H9 (cell line): ENCODE data around the gene MYH11. TPM values are rescaled to one million over a fixed set of nuclear protein-coding genes. Genes with fewer than 3 reads are reported as not detected.
A peak's percentile ranks its signal among the peaks of the same experiment; 100 is the strongest.

Experiments
- DNase-seq: peaks from one replicate; pipeline ENCODE4 v3.0.0-alpha.2; 2017
- H2AFZ ChIP-seq: one replicate; pipeline ENCODE4 v1.6.1; 2013; ENCODE audit warnings: mild to moderate bottlenecking, low read length, control low read depth, moderate library complexity
- H2AK5ac ChIP-seq: 2 replicates; pipeline ENCODE4 v1.6.1; 2013; ENCODE audit warnings: low read length, control low read depth, mixed read lengths; ENCODE audit not compliant: insufficient read length
- H2BK120ac ChIP-seq: one replicate; pipeline ENCODE4 v1.6.1; 2013; ENCODE audit warnings: low read depth, mild to moderate bottlenecking, low read length, control low read depth, inconsistent platforms; ENCODE audit not compliant: poor library complexity, severe bottlenecking
- H2BK12ac ChIP-seq: 2 replicates; pipeline ENCODE4 v1.6.1; 2013; ENCODE audit warnings: low read length, control low read depth, mixed read lengths, low read depth; ENCODE audit not compliant: insufficient read length
- H2BK15ac ChIP-seq: 2 replicates; pipeline ENCODE4 v1.6.1; 2013; ENCODE audit warnings: low read depth, low read length, control low read depth
- H2BK20ac ChIP-seq: one replicate; pipeline ENCODE4 v1.6.1; 2013; ENCODE audit warnings: low read depth, mild to moderate bottlenecking, low read length, control low read depth, inconsistent platforms; ENCODE audit not compliant: poor library complexity, severe bottlenecking
- H2BK5ac ChIP-seq: 2 replicates; pipeline ENCODE4 v1.6.1; 2013; ENCODE audit warnings: low read length, control low read depth, mixed read lengths; ENCODE audit not compliant: insufficient read length
- H3K14ac ChIP-seq: 2 replicates; pipeline ENCODE4 v1.6.1; 2013; ENCODE audit warnings: low read length, control low read depth; ENCODE audit not compliant: insufficient read depth
- H3K18ac ChIP-seq: 2 replicates; pipeline ENCODE4 v1.6.1; 2013; ENCODE audit warnings: low read depth, mild to moderate bottlenecking, mixed read lengths, low read length, control low read depth; ENCODE audit not compliant: insufficient read length
- H3K23ac ChIP-seq: 2 replicates; pipeline ENCODE4 v1.6.1; 2013; ENCODE audit warnings: low read length, control low read depth, mixed read lengths, low read depth; ENCODE audit not compliant: insufficient read length
- H3K23me2 ChIP-seq: 2 replicates; pipeline ENCODE4 v1.6.1; 2013; ENCODE audit warnings: low read depth, mild to moderate bottlenecking, mixed read lengths, low read length, control low read depth; ENCODE audit not compliant: insufficient read length, poor library complexity, severe bottlenecking
- H3K27ac ChIP-seq: 2 replicates; pipeline ENCODE4 v1.5.1; 2013; ENCODE audit warnings: low read length, control low read depth, mixed read lengths, low read depth; ENCODE audit not compliant: insufficient read length
- H3K27me3 ChIP-seq: 2 replicates; pipeline ENCODE4 v1.6.1; 2013; ENCODE audit warnings: low read length, control low read depth, inconsistent platforms; ENCODE audit not compliant: insufficient read depth
- H3K4ac ChIP-seq: 2 replicates; pipeline ENCODE4 v1.6.1; 2013; ENCODE audit warnings: low read depth, mild to moderate bottlenecking, control low read depth, inconsistent platforms, low read length, moderate library complexity
- H3K4me1 ChIP-seq: 2 replicates; pipeline ENCODE4 v1.6.1; 2013; ENCODE audit warnings: low read length, control low read depth, inconsistent platforms; ENCODE audit not compliant: insufficient read depth
- H3K4me2 ChIP-seq: 2 replicates; pipeline ENCODE4 v1.6.1; 2013; ENCODE audit warnings: low read length, control low read depth, mixed read lengths; ENCODE audit not compliant: insufficient read length, insufficient read depth
- H3K56ac ChIP-seq: 2 replicates; pipeline ENCODE4 v1.6.1; 2013; ENCODE audit warnings: low read depth, mild to moderate bottlenecking, mixed read lengths, low read length, control low read depth; ENCODE audit not compliant: insufficient read length
- H3K79me1 ChIP-seq: 2 replicates; pipeline ENCODE4 v1.6.1; 2013; ENCODE audit warnings: low read depth, mild to moderate bottlenecking, moderate library complexity, low read length, control low read depth, inconsistent platforms; ENCODE audit not compliant: insufficient read depth, poor library complexity, severe bottlenecking
- H3K79me2 ChIP-seq: 2 replicates; pipeline ENCODE4 v1.6.1; 2013; ENCODE audit warnings: low read length, control low read depth, inconsistent platforms; ENCODE audit not compliant: insufficient read depth
- H3K9ac ChIP-seq: 2 replicates; pipeline ENCODE4 v1.6.1; 2013; ENCODE audit warnings: low read length, control low read depth, mixed read lengths; ENCODE audit not compliant: insufficient read length; ENCODE audit errors: extremely low read depth
- H3K9me3 ChIP-seq: one replicate; pipeline ENCODE4 v1.6.1; 2013; ENCODE audit warnings: low read depth, low read length, inconsistent platforms; ENCODE audit not compliant: control insufficient read depth
- H3T11ph ChIP-seq: one replicate; pipeline ENCODE4 v1.6.1; 2013; ENCODE audit warnings: mild to moderate bottlenecking, low read length, control low read depth, inconsistent platforms
- H4K20me1 ChIP-seq: one replicate; pipeline ENCODE4 v1.6.1; 2013; ENCODE audit not compliant: control insufficient read depth, insufficient read length, insufficient read depth
- H4K5ac ChIP-seq: 2 replicates; pipeline ENCODE4 v1.6.1; 2013; ENCODE audit warnings: low read depth, mild to moderate bottlenecking, mixed read lengths, low read length, control low read depth; ENCODE audit not compliant: insufficient read length
- H4K8ac ChIP-seq: replicated peaks from 2 replicates; pipeline ENCODE4 v1.6.1; 2013; ENCODE audit warnings: low read length, control low read depth, mixed read lengths, low read depth; ENCODE audit not compliant: insufficient read length
- H4K91ac ChIP-seq: 2 replicates; pipeline ENCODE4 v1.6.1; 2013; ENCODE audit warnings: low read depth, mild to moderate bottlenecking, moderate library complexity, mixed read lengths, low read length, control low read depth; ENCODE audit not compliant: insufficient read length
- H3K27ac Mint-ChIP-seq, 3 experiments: 2 replicates in 2 of 3; 3 replicates in 1 of 3; pipeline ENCODE4 v1.8.0; 2020 to 2021; ENCODE audit warnings: mixed read lengths in 3 of 3, mild to moderate bottlenecking in 1 of 3, moderate library complexity in 1 of 3
- H3K27me3 Mint-ChIP-seq: 2 replicates; pipeline ENCODE4 v1.8.0; 2021; ENCODE audit warnings: low read depth, mild to moderate bottlenecking, moderate library complexity, mixed read lengths
- H3K36me3 Mint-ChIP-seq, 3 experiments: 2 replicates in 2 of 3; 3 replicates in 1 of 3; pipeline ENCODE4 v1.8.0; 2020 to 2021; ENCODE audit warnings: low read depth in 3 of 3, mixed read lengths in 3 of 3; ENCODE audit not compliant: insufficient read depth in 1 of 3
- H3K4me1 Mint-ChIP-seq, 2 experiments: 2 replicates each; pipeline ENCODE4 v1.8.0; 2020; ENCODE audit warnings: mixed read lengths in 2 of 2
- H3K4me3 Mint-ChIP-seq, 2 experiments: 2 replicates in 1 of 2; 3 replicates in 1 of 2; pipeline ENCODE4 v1.8.0; 2020 to 2021; ENCODE audit warnings: mild to moderate bottlenecking in 2 of 2, mixed read lengths in 2 of 2, moderate library complexity in 1 of 2
- H3K9me3 Mint-ChIP-seq, 2 experiments: 2 replicates in 1 of 2; 3 replicates in 1 of 2; pipeline ENCODE4 v1.8.0; 2020; ENCODE audit warnings: mild to moderate bottlenecking in 2 of 2, mixed read lengths in 2 of 2, moderate library complexity in 1 of 2
- CTCF ChIP-seq: fragments of 200-600 bp; sonication (generic); conservative IDR thresholded peaks from 3 replicates; pipeline ENCODE4 v1.8.0; 2021; ENCODE audit warnings: antibody characterized with exemption, mild to moderate bottlenecking
- WGBS: extraction: QIAGEN DNeasy Blood & Tissue Kit; methylation state at CpG from one replicate; pipeline ENCODE4 v1.1.7; 2013; ENCODE audit warnings: missing lambda C conversion rate, low lambda C conversion rate, mixed read lengths; ENCODE audit not compliant: insufficient read length; ENCODE audit errors: extremely low coverage; 5-methylcytosine and 5-hydroxymethylcytosine counted together
- total RNA-seq: library from RNA; stranded (reverse); gene quantifications from 2 replicates; pipeline ENCODE4 v1.2.1, GENCODE V29; 2021

Gene MYH11
- total RNA-seq, 1 experiment from 2014 or later: 0.42 TPM

- Histone ChIP-seq H3T11ph (no peak overlapping the region), H3K14ac (no peak overlapping the region), H3K4me2 (no peak overlapping the region), H3K27me3 (no peaks in the 10 kb centered on the region), H3K79me1 (no peaks in the 10 kb centered on the region), H3K4me1 (no peaks in the 10 kb centered on the region), H2BK120ac (no peak overlapping the region), H3K79me2 (no peaks in the 10 kb centered on the region), H3K18ac (no peak overlapping the region), H2AFZ (no peak overlapping the region), H3K9me3 (no peaks in the 10 kb centered on the region), H2AK5ac (no peak overlapping the region), H4K8ac (no peak overlapping the region), H2BK15ac (no peak overlapping the region), H3K23me2 (no peaks in the 10 kb centered on the region), H2BK12ac (no peak overlapping the region), H3K4ac (no peak overlapping the region), H2BK5ac (no peak overlapping the region), H3K56ac (no peak overlapping the region), H4K20me1 (no peaks in the 10 kb centered on the region), H2BK20ac (no peak overlapping the region), H3K23ac (peak overlapping the region; percentile 70), H3K27ac (no peak overlapping the region), H3K9ac (no peak overlapping the region), H4K5ac (no peak overlapping the region), H4K91ac (no peak overlapping the region)
- no CpG with 5 or more reads among the region's 11 CpGs for WGBS
- no peak for DNase-seq
- Mint-ChIP-seq H3K36me3 (peaks cover 11 to 41% (median 28%) of the 10 kb centered on the region in 3 experiments; a peak in 6 of 7 replicates), H3K4me1 (peaks cover 2 to 7% of the 10 kb centered on the region in 2 experiments; a peak in 3 of 4 replicates), H3K4me3 (no peak overlapping the region), H3K9me3 (no peaks in the 10 kb centered on the region), H3K27me3 (no peaks in the 10 kb centered on the region), H3K27ac (peak overlapping the region in 2 of 3 experiments; percentile 28 to 30; a peak in 3 of 7 replicates)
- TF ChIP-seq CTCF: no peak
These were observed 154.6 kb downstream of the MYH11 start for GRCh38 chr16:15701975-15702970.
